Gastroesophageal sphincter (tissue), 3 donors: ENCODE data around the gene PADI4.

Experiments
- CTCF ChIP-seq, 4 experiments: fragments of 200-600 bp in 2 of 4; fragments of 450-650 bp in 2 of 4; sonication (generic) in 1 of 4; IDR thresholded peaks; one replicate each; pipeline ENCODE4 v1.5.1; 2017 to 2019; ENCODE audit warnings: antibody characterized with exemption in 4 of 4, mild to moderate bottlenecking in 2 of 4, moderate library complexity in 2 of 4
- EP300 ChIP-seq: sonication (generic); formaldehyde crosslinking; IDR thresholded peaks from one replicate; pipeline ENCODE4 v1.6.1; 2017; ENCODE audit warnings: antibody characterized with exemption, mild to moderate bottlenecking
- POLR2A ChIP-seq, 2 donors: fragments of 450-650 bp; IDR thresholded peaks; one replicate each; pipeline ENCODE4 v1.6.1; 2017; ENCODE audit warnings: antibody characterized with exemption in 2 of 2, mild to moderate bottlenecking in 2 of 2, moderate library complexity in 1 of 2

GRCh38 chr1:17272646-17273045, 35.4 kb upstream of the PADI4 start:
- TF ChIP-seq POLR2A (IDR thresholded peaks at IDR 0.05) (no peak), CTCF (IDR thresholded peaks at IDR 0.05) (no peak), EP300 (no peak)
